HG02870 (cell line): ENCODE measurements around the gene RAB3B.
"Not testable (repeated sequence)": the region's sequence is repeated elsewhere in the genome, so short reads cannot be mapped to it uniquely, and the experiment has no call there.

Experiments used
- ATAC-seq: cut with Tn5 transposase; IDR thresholded peaks from one replicate; pipeline ENCODE4 v1.9.1; 2021; ENCODE audit warnings: mild to moderate bottlenecking, moderate library complexity; ENCODE audit not compliant: unreplicated experiment

Gene RAB3B

GRCh38 chr1:51989582-51990477, 670 bp downstream of the RAB3B start:
- no peak for ATAC-seq

GRCh38 chr1:51988254-51988653, 2.2 kb downstream of the RAB3B start:
- ATAC-seq: no peak

- no peak for ATAC-seq
These were observed 3.8 kb downstream of the RAB3B start for GRCh38 chr1:51986718-51987117.

GRCh38 chr1:51982161-51982560, 8.3 kb downstream of the RAB3B start:
- ATAC-seq: no peak

- no peak for ATAC-seq
These were observed 8.9 kb downstream of the RAB3B start for GRCh38 chr1:51981555-51981954.

DNA sequence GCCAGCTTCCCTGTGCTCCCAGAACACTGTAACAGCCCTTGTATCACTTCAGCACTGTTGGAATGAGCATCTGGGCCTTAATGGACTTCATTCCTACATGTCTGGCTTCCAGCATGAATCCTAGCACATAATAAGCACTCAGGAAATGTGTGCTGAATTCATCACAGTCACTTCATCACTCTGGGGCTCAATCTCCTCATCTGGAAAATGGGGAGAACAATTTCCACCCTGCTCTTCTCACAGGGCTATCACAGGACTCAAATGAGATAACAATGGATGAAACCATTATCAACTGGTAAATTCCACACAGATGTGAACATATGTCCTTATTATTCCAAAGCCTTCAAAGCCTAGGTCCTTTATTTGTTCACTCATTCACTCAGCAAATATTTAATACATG, 12.4 kb downstream of the RAB3B start:
- ATAC-seq: no peak

DNA sequence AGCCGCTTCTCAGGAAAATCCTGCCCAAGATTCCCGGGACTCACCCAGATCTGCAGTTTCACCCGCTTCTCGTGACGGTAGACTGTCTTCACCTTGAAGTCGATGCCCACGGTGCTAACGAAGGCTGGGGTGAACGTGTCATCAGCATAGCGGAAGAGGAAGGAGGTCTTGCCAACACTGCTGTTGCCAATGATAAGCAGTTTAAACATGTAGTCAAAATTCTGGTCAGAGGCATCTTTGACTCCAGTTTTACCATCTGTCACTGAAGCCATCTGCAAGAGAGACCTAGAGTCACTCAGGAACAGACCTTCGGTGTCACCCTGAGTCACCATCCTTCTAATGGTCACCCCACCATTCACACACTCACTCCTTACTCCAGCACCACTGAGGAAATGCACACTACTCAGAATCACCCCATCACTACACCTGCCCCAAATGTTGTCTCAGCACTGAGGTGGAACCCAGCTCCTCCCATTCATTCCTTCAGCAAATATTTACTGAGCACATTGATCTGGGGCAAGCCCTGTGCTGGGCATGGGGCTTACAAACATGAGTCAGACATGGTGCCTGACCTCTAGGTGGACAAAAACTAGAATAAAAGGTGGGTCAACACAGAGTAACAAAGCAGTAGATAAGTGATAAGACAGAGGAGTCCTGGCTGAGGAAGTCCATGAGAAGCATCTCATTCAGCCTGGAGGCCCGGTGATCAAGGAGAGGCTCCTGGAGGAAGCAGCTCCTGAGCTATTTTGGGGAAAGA, 13.5 kb downstream of the RAB3B start:
- no peak for ATAC-seq

- ATAC-seq: no peak
These were observed 16.7 kb downstream of the RAB3B start for GRCh38 chr1:51973587-51974474.

DNA sequence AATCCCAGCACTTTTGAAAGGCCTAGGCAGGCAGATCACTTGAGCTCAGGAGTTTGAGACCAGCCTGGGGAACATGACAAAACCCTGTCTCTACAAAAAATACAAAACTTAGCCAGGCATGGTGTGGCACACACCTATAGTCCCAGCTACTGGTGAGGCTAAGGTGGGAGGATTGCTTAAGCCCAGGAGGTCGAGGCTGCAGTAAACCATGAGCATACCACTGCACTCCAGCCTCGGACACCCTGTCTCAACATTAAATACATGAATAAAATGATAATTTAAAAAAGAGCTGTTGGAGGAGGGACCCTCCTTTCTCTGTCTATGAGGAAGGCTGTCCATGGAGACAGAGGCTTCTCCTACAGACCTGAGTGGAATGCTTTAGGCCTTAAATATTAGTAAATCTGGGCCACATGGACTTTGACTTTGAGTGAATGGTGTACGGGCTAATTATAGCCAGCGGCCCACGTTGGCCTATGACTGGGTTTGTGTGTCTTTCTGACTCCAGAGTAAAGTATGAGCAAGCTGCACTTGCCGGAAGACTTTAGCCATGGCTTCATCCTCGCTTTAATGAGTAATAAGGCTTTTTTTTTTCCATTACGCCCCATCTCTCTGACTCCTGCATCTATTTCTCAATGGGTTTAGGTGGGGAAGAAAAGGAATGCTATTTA, 21.3 kb downstream of the RAB3B start:
- no peak for ATAC-seq

DNA sequence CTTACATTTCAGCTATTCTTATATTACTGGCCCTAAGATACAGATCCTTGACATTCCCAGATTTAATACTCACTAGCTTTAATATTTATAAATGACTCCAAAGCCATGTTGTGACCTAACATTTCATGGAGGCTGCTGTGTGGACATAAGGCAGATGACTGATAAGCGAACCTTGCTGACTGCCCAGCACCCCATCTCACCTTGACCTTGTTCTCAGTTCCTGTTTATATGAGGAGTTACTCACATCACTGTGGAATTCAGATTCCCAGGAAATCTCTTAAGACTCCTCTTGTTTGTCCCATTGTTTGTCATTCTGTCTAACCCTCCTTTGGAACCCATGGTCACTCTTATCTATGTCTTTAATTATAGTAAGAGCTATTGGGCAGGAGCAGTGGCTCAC, 21.9 kb downstream of the RAB3B start:
- ATAC-seq: no peak

DNA sequence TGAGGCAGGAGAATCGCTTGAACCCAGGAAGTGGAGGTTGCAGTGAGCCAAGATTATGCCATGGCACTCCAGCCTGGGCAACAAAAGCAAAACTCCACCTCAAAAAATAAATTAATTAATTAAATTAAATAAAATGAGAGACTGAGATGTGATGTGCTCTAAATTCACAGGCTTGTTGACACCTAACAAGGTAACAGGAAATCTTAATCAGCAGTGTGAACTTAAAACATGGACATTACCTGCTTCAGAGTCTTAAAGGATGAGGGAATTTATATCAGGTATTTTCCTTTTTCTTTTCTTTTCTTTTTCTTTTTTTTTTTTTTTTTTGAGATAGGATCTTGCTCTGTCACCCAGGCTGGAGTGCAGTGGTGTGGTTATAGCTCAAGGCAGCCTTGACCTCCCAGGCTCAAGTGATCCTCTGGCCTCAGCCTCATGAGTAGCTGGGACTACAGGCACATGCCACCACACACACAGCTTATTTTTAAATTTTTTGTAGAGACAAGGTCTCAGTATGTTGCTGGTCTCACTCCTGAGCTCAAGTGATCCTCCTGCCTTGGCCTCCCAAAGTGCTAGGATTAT, 23.2 kb downstream of the RAB3B start:
- not testable (repeated sequence) for ATAC-seq

DNA sequence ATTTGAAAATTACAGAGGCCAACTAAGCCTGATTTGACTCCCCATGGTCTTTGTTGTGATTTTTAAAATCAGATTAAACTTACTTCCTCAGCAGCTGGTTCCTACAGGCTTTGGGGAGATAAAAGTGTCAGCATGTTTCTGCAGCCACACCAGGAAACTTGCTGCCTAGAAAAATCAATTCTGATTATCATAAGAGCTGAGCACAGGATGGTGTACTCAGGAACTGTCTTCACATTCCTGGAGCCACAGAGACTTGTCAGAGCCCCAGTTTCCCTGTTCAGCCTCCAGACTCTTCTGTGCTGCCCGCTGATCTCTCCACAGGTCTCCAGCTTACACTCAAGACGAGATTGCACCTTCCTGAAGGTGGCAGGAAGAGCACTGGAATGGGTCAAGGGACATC, 23.9 kb downstream of the RAB3B start:
- ATAC-seq: no peak

DNA sequence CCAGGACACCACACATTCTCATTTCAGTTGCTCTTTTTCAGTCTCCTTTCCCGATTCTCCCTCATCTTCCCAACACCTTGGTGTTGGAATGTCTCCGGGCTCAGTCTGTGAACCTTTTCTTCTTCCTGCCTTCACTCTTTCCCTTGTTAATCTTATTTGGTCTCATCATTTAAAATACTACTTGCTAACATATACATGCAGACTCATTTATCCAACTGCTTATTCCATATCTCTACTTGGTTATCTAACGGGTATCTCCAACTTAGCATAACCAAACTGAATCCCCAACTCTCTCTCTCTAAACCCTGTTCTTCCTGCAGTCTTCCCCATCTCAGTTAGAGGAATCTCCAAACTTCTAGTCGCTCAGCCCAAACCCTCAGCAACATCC, 26.2 kb downstream of the RAB3B start:
- no peak for ATAC-seq

DNA sequence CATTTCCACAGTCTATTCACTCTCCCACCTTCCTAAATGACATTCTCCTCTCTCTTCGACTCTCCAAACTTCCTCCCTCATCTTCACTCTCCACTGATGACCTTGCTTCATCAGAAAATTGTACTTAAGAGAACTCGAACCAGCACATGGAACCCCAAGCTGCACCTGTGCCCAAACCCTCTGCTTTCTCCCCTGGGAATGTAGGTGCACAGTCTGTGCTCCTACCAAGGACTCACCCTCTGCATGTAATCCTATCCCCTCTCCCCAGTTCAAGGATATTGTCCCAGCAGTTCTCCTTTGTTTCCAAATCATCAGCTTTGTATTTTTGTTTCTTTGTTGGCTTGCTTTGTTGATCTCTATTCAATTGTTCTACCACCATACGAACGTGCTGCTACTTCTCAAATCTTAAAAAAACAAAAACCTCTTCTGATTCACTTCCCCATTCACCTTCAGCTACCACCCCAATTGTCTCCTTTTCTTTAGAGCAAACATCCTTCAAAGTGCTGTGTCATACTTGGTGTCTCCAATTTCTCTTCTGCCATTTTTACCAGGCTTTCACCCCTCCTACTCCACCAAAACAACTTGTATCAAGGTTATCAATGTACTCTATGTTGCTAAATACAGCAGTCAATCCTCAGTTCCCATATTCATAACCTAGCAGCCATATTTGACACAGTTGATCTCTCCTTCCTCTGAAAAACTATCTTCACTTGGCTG, 26.8 kb downstream of the RAB3B start:
- ATAC-seq: no peak

DNA sequence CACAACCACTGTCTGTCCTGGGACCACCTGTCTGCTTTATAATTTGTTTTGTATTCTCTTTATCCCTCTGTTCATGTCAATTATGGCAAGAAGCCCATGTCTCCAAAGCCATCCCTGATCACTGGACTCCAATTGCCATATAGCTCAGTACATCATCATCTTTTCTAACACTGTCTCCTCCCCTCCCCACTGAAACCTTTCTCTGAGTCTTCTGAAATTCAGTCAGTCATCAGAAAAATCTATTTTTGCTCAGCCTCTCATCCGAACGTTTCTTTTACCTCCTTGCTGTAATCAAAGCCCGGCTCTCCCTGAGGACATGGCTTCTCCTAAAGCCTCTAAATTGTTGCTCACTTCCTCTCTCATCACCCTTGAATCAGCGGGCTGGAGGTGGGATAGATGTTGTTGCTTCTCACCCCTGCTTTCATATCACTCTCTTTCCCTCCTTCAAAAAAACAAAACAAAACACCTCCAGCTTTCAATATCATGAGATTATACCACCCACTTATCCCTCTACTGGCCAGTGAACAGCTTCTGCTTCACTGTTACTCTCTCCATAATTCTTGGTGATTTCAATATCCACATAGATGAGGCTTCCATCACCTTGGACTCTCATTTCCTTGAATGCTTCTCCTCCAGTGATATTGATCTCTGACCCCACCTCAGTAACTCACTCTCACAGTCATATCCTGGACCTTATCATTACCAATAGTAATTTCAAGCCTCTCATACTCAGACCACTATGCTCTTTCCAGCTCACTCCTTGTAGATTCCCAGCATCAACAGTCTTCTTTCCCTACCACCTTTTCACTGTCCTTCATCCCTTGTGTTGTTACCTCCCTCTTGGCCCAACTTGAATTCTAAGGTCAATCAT, 27.8 kb downstream of the RAB3B start:
- ATAC-seq: no peak

- no peak for ATAC-seq
These were observed 28.5 kb downstream of the RAB3B start for GRCh38 chr1:51961954-51962353.

- no peak for ATAC-seq
These were observed 29.3 kb downstream of the RAB3B start for GRCh38 chr1:51961231-51961630.

DNA sequence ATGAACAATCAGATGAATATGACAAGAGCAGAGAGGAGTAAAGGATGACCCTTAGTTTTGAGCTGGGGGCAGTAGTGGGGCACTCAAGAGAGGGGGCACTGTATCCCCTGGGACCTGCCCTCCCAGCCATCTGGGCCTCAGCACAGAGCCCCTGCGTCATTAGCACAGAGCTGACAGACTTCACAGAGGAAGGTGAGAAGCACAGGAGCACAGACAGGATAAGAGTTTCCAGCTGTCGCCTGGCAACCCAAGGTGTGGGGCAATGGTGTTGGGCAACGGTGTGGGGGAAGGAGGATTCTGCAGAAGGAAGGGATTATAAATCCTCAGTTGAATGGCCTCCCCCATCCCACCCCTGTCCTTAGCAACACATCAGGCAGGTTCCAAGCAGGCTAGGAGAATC, 30.2 kb downstream of the RAB3B start:
- ATAC-seq: no peak

DNA sequence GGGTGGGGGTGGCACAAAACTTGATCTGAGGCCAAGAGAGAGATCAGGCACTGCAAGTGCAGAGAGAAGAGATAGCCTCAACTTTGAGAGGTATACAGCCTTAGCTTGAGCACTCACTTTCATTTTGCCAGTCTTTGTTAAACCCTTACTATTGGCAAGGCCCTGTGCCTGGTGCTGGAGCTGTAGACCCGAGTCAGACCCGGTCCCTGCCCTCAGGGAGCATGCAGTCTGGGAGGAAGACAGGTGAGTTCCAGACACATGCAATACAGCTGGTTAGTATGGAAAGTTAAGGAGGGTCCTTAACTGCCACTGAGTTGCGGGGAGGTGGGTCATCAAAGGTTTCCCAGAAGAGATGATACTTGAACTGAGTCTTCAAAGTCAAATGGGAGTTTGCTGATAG, 31.7 kb downstream of the RAB3B start:
- ATAC-seq: no peak
